ENCODE measurements around the gene FAM90A1. TPM values are rescaled to one million over a fixed set of nuclear protein-coding genes. Genes with fewer than 3 reads are reported as not detected.
A peak's percentile ranks its signal among the peaks of the same experiment; 100 is the strongest.
"Not testable (repeated sequence)": the region's sequence is repeated elsewhere in the genome, so short reads cannot be mapped to it uniquely, and the experiment has no call there.

FAM90A1 gene
- total RNA-seq, 1 donor from 2014 or later: not detected

GRCh38 chr12:8188088-8188487 lies 39.3 kb downstream of the FAM90A1 start:
- DNase-seq; intact Hi-C loops (cut with DNase I); ATAC-seq (ENCODE audit: poor library complexity): not testable (repeated sequence)

GRCh38 chr12:8184206-8184605 lies 43.2 kb downstream of the FAM90A1 start:
- intact Hi-C loops (cut with DNase I); DNase-seq; ATAC-seq (ENCODE audit: poor library complexity): not testable (repeated sequence)

GRCh38 chr12:8183346-8183745 lies 44.1 kb downstream of the FAM90A1 start:
- ATAC-seq (ENCODE audit: poor library complexity); intact Hi-C loops (cut with DNase I); DNase-seq: not testable (repeated sequence)

GRCh38 chr12:8182923-8183322 lies 44.5 kb downstream of the FAM90A1 start:
- ATAC-seq (ENCODE audit: poor library complexity); intact Hi-C loops (cut with DNase I); DNase-seq: not testable (repeated sequence)

- ATAC-seq (ENCODE audit: poor library complexity); DNase-seq; intact Hi-C loops (cut with DNase I): not testable (repeated sequence)
These were observed 46.1 kb downstream of the FAM90A1 start for GRCh38 chr12:8181271-8181670.

GRCh38 chr12:8179989-8180585 lies 47.3 kb downstream of the FAM90A1 start:
- intact Hi-C loops (cut with DNase I); ATAC-seq (ENCODE audit: poor library complexity): not testable (repeated sequence)
- peak; percentile 77 for DNase-seq

- intact Hi-C loops (cut with DNase I); ATAC-seq (ENCODE audit: poor library complexity); DNase-seq: not testable (repeated sequence)
These were observed 54.5 kb downstream of the FAM90A1 start for GRCh38 chr12:8172911-8173310.

Other genes with a start within 250 kb of the FAM90A1 start
- gene FOXJ2, start 194.9 kb downstream of the FAM90A1 start, total RNA-seq: 22.4 TPM
- gene C3AR1, start 161.3 kb downstream of the FAM90A1 start, total RNA-seq: 7.3 TPM
- 16.8 TPM for gene NECAP1, start 145.3 kb downstream of the FAM90A1 start, total RNA-seq
- gene CLEC4A, start 104.0 kb downstream of the FAM90A1 start, total RNA-seq: 0.38 TPM
- not detected for gene ZNF705A, start 70.6 kb downstream of the FAM90A1 start, total RNA-seq
- not detected for gene CLEC6A, start 228.3 kb upstream of the FAM90A1 start, total RNA-seq

All from Right ventricle myocardium superior (tissue), 1 donor.